ENCODE results near the gene LRRFIP1. TPM values are rescaled to one million over a fixed set of nuclear protein-coding genes. Genes with fewer than 3 reads are reported as not detected.

The LRRFIP1 gene
- total and polyA plus RNA-seq, 2 of the 13 experiments (the other 11 are each of a cell fraction or from before 2014, with no cell fraction given): 15.9 to 40.5 TPM

DNA sequence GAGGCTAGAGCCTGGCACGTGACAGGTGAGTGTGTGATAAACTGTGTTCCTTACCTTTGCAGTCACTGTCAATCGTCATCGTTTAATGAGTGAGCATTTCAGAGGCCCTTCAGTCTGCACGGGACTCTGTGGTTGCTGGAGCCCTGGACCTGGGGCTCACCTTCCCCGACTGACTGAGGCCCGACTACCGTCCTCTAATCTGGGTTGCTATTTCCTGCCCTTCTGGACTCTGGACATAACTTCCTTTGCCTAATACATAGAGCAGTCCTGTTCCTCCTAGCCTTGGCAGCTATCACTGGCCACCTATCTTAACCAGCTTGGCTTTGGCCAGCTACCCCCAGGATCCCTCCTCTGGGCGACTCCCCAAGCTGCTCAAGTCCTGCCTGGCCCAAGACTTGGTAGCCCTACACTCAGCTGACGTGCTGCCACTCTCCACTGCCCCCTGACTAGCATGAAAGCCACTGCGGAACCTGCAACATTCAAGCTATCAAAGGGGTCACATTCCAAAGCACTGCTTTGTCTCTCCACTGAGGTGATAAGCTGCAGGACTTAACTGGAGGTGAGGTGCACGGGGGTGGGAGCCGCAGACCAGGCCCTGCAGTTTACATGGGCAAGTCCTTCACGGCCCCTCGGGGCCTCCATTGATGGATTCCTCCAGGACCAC lies 25.8 kb upstream of the LRRFIP1 start (continued):
- no peak for TF ChIP-seq U2AF1 (optimal IDR thresholded peaks at IDR 0.05; ENCODE audit: low read depth, low read length)
- TF ChIP-seq GABPB1 (CRISPR knock-in tag; IDR thresholded peaks at IDR 0.05): 0 out of 2 replicates have a peak, but pooled peaks have one; percentile 41
- TF ChIP-seq, protein P1, sequence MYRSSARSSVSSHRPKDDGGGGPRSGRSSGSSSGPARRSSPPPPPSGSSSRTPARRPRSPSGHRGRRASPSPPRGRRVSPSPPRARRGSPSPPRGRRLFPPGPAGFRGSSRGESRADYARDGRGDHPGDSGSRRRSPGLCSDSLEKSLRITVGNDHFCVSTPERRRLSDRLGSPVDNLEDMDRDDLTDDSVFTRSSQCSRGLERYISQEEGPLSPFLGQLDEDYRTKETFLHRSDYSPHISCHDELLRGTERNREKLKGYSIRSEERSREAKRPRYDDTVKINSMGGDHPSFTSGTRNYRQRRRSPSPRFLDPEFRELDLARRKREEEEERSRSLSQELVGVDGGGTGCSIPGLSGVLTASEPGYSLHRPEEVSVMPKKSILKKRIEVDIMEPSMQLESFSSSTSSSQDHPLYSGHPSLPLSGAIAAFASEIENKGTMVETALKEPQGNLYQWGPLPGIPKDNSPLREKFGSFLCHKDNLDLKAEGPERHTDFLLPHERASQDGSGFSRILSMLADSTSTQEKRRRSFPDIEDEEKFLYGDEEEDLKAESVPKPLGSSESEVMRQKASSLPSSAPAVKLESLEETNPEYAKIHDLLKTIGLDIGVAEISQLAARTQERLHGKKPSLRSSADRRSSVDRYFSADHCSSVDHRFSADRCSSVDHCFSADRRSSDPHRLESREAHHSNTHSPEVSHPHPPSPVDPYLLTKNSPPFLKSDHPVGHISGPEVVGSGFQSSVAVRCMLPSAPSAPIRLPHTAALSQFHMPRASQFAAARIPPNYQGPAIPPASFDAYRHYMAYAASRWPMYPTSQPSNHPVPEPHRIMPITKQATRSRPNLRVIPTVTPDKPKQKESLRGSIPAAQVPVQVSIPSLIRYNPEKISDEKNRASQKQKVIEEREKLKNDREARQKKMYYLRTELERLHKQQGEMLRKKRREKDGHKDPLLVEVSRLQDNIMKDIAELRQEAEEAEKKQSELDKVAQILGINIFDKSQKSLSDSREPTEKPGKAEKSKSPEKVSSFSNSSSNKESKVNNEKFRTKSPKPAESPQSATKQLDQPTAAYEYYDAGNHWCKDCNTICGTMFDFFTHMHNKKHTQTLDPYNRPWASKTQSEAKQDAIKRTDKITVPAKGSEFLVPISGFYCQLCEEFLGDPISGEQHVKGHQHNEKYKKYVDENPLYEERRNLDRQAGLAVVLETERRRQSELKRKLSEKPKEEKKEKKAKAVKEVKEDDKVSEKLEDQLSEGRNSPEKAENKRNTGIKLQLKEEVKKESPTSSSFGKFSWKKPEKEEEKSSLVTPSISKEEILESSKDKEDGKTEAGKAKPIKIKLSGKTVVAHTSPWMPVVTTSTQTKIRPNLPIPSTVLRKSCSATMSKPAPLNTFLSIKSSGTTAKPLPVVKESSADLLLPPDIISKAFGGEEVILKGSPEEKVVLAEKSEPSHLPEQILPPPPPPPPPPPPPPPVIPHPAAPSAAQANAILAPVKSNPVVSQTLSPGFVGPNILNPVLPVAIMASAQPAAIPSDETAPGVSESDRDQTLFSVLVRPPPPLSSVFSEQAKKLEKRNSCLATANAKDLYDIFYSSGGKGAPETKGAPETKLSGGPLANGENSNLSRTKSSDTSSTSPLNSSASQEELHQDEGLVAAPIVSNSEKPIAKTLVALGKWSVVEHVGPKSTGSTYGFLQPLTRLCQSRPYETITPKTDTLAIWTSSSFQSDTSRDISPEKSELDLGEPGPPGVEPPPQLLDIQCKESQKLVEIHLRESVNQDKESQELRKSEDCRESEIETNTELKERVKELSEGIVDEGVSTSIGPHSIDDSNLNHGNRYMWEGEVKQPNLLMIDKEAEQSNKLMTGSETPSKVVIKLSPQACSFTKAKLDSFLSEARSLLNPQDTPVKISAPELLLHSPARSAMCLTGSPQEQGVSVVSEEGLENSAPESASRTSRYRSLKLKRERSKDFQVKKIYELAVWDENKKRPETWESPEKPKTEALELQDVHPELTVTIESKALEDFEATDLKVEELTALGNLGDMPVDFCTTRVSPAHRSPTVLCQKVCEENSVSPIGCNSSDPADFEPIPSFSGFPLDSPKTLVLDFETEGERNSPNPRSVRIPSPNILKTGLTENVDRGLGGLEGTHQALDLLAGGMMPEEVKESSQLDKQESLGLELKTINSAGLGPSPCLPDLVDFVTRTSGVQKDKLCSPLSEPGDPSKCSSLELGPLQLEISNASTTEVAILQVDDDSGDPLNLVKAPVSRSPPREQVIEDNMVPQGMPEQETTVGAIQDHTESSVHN (CRISPR knock-in tag; IDR thresholded peaks at IDR 0.05): peak; percentile 83; the same call in 1 of the 2 replicates
- TF ChIP-seq ZFP36L2 (CRISPR knock-in tag; IDR thresholded peaks at IDR 0.05): no peak
- TF ChIP-seq ZNF292 (CRISPR knock-in tag; IDR thresholded peaks at IDR 0.05; ENCODE audit: borderline replicate concordance, low read depth): peak; percentile 59; the same call in 1 of the 2 replicates
- peak; percentile 48; the same call in 1 of the 2 replicates for TF ChIP-seq ZNF777 (CRISPR knock-in tag; IDR thresholded peaks at IDR 0.05)
- TF ChIP-seq SRF (IDR thresholded peaks at IDR 0.05; ENCODE audit: low read depth, low read length): no peak
- TF ChIP-seq, protein P2, sequence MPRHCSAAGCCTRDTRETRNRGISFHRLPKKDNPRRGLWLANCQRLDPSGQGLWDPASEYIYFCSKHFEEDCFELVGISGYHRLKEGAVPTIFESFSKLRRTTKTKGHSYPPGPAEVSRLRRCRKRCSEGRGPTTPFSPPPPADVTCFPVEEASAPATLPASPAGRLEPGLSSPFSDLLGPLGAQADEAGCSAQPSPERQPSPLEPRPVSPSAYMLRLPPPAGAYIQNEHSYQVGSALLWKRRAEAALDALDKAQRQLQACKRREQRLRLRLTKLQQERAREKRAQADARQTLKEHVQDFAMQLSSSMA (CRISPR knock-in tag; IDR thresholded peaks at IDR 0.05): no peak
- TF ChIP-seq ARNT (IDR thresholded peaks at IDR 0.05): no peak
- TF ChIP-seq ZNF569 (CRISPR knock-in tag; IDR thresholded peaks at IDR 0.05; ENCODE audit: borderline replicate concordance): no peak
- TF ChIP-seq SOX13 (IDR thresholded peaks at IDR 0.05): no peak
- peak in 1 of 2 experiments; percentile 67; a peak in 2 of 4 replicates for TF ChIP-seq SOX13 (CRISPR knock-in tag; conservative IDR thresholded peaks at IDR 0.05 in 1 of 2, IDR thresholded peaks at IDR 0.05 in 1 of 2)
- no peak for TF ChIP-seq PHB2 (IDR thresholded peaks at IDR 0.05; ENCODE audit: partially characterized antibody)
- no peak for TF ChIP-seq ATRX (CRISPR knock-in tag; IDR thresholded peaks at IDR 0.05; ENCODE audit: borderline replicate concordance)
- no peak for TF ChIP-seq HOXD1 (CRISPR knock-in tag; IDR thresholded peaks at IDR 0.05)
- TF ChIP-seq SRY (CRISPR knock-in tag; IDR thresholded peaks at IDR 0.05): no peak
- TF ChIP-seq FOXA3 (CRISPR knock-in tag; IDR thresholded peaks at IDR 0.05): peak; percentile 61
- peak; percentile 59; the same call in 1 of the 2 replicates for TF ChIP-seq SMYD3 (CRISPR knock-in tag; IDR thresholded peaks at IDR 0.05)
- 0 out of 2 replicates have a peak, but pooled peaks have one; percentile 79 for TF ChIP-seq ZNF354B (CRISPR knock-in tag; IDR thresholded peaks at IDR 0.05)
- TF ChIP-seq ZNF660 (CRISPR knock-in tag; IDR thresholded peaks at IDR 0.05; ENCODE audit: borderline replicate concordance, low read depth): no peak
- TF ChIP-seq ZSCAN20 (CRISPR knock-in tag; IDR thresholded peaks at IDR 0.05; ENCODE audit: borderline replicate concordance): no peak

All from HepG2 (cell line).